Neural progenitor cell (in vitro differentiated cells): ENCODE data around the gene PLCB1. TPM values are rescaled to one million over a fixed set of nuclear protein-coding genes. Genes with fewer than 3 reads are reported as not detected.
"Not testable (repeated sequence)": the region's sequence is repeated elsewhere in the genome, so short reads cannot be mapped to it uniquely, and the experiment has no call there.

ENCODE experiments used
- DNase-seq: peaks from one replicate; pipeline ENCODE4 v3.0.0-alpha.2; 2016; ENCODE audit warnings: low spot score
- H2AFZ ChIP-seq: fragments of 200-600 bp; sonication (generic); replicated peaks from 2 replicates; pipeline ENCODE4 v1.6.1; 2016; ENCODE audit warnings: antibody characterized with exemption
- H3F3A ChIP-seq: fragments of 200-600 bp; sonication (generic); 2 replicates; pipeline ENCODE4 v1.6.1; 2016; ENCODE audit warnings: antibody characterized with exemption, low read depth
- H3K27ac ChIP-seq: fragments of 200-600 bp; sonication (generic); 2 replicates; pipeline ENCODE4 v1.5.1; 2016; ENCODE audit warnings: mild to moderate bottlenecking
- H3K27me3 ChIP-seq: fragments of 200-600 bp; sonication (generic); 2 replicates; pipeline ENCODE4 v1.6.1; 2016; ENCODE audit warnings: mild to moderate bottlenecking, moderate library complexity
- H3K36me3 ChIP-seq: fragments of 200-600 bp; sonication (generic); 2 replicates; pipeline ENCODE4 v1.5.1; 2016
- H3K4me1 ChIP-seq: fragments of 200-600 bp; sonication (generic); 2 replicates; pipeline ENCODE4 v1.6.1; 2016; ENCODE audit warnings: mixed run types
- H3K4me2 ChIP-seq: fragments of 200-600 bp; sonication (generic); 2 replicates; pipeline ENCODE4 v1.6.1; 2016
- H3K4me3 ChIP-seq: fragments of 200-600 bp; sonication (generic); 2 replicates; pipeline ENCODE4 v1.5.1; 2016
- H3K79me2 ChIP-seq: fragments of 200-600 bp; sonication (generic); 2 replicates; pipeline ENCODE4 v1.6.1; 2016; ENCODE audit warnings: low read depth
- H3K9ac ChIP-seq: fragments of 200-600 bp; sonication (generic); 2 replicates; pipeline ENCODE4 v1.6.1; 2016
- H3K9me3 ChIP-seq: fragments of 200-600 bp; sonication (generic); 2 replicates; pipeline ENCODE4 v1.5.1; 2016; ENCODE audit warnings: low read depth
- H4K20me1 ChIP-seq: fragments of 200-600 bp; sonication (generic); 2 replicates; pipeline ENCODE4 v1.6.1; 2016; ENCODE audit warnings: low read depth
- H3K27ac Mint-ChIP-seq: 3 replicates; pipeline ENCODE4 v1.8.0; 2021; ENCODE audit warnings: mixed read lengths
- H3K27me3 Mint-ChIP-seq: 2 replicates; pipeline ENCODE4 v1.8.0; 2022; ENCODE audit warnings: low read depth, mild to moderate bottlenecking, inconsistent platforms, moderate library complexity, mixed read lengths; ENCODE audit not compliant: insufficient read depth
- H3K36me3 Mint-ChIP-seq: 3 replicates; pipeline ENCODE4 v1.8.0; 2021; ENCODE audit warnings: mixed read lengths
- H3K4me1 Mint-ChIP-seq: 3 replicates; pipeline ENCODE4 v1.8.0; 2021; ENCODE audit warnings: mixed read lengths
- H3K4me3 Mint-ChIP-seq: 3 replicates; pipeline ENCODE4 v1.8.0; 2021; ENCODE audit warnings: mild to moderate bottlenecking, moderate library complexity, mixed read lengths
- H3K9me3 Mint-ChIP-seq: 3 replicates; pipeline ENCODE4 v1.8.0; 2020; ENCODE audit warnings: mixed read lengths
- EZH2 ChIP-seq: fragments of 200-600 bp; sonication (generic); IDR thresholded peaks from 2 replicates; pipeline ENCODE4 v1.6.1; 2017; ENCODE audit warnings: antibody characterized with exemption, mild to moderate bottlenecking, moderate library complexity
- EZH2phosphoT487 ChIP-seq: fragments of 200-600 bp; sonication (generic); IDR thresholded peaks from 2 replicates; pipeline ENCODE4 v1.6.1; 2017; ENCODE audit warnings: antibody characterized with exemption
- total RNA-seq: library from RNA; depleted of rRNA; stranded (reverse); fragments of >200 nt; gene quantifications from 2 replicates; pipeline ENCODE4 v1.2.3, GENCODE V29; 2015; ENCODE audit warnings: low replicate concordance
- TF ChIP-seq, protein P1 (sequence below): fragments of 200-600 bp; sonication (generic); IDR thresholded peaks from 2 replicates; pipeline ENCODE4 v1.5.1; 2017; ENCODE audit warnings: antibody characterized with exemption, mild to moderate bottlenecking

Gene PLCB1
- total RNA-seq, 1 donor from 2014 or later, result 30.2 TPM

GRCh38 chr20:8097307-8097706 lies 34.8 kb upstream of the PLCB1 start:
- no peak overlapping the region for H3K27ac Mint-ChIP-seq

GRCh38 chr20:8104252-8104651 lies 27.8 kb upstream of the PLCB1 start:
- no peak for DNase-seq
- Mint-ChIP-seq H3K4me1 (no peaks in the 10 kb centered on the region), H3K36me3 (no peaks in the 10 kb centered on the region), H3K9me3 (peaks cover 30% of the 10 kb centered on the region), H3K27ac (no peak overlapping the region), H3K27me3 (no peaks in the 10 kb centered on the region), H3K4me3 (no peak overlapping the region)
- Histone ChIP-seq H3K4me1 (no peaks in the 10 kb centered on the region), H4K20me1 (no peaks in the 10 kb centered on the region), H3K36me3 (no peaks in the 10 kb centered on the region), H3K27me3 (no peaks in the 10 kb centered on the region), H3K4me3 (no peak overlapping the region), H3F3A (no peaks in the 10 kb centered on the region), H3K27ac (no peak overlapping the region), H3K79me2 (no peaks in the 10 kb centered on the region), H3K9ac (no peak overlapping the region), H3K4me2 (no peak overlapping the region), H3K9me3 (peaks cover 8% of the 10 kb centered on the region), H2AFZ (no peak overlapping the region)
- TF ChIP-seq, protein P1, sequence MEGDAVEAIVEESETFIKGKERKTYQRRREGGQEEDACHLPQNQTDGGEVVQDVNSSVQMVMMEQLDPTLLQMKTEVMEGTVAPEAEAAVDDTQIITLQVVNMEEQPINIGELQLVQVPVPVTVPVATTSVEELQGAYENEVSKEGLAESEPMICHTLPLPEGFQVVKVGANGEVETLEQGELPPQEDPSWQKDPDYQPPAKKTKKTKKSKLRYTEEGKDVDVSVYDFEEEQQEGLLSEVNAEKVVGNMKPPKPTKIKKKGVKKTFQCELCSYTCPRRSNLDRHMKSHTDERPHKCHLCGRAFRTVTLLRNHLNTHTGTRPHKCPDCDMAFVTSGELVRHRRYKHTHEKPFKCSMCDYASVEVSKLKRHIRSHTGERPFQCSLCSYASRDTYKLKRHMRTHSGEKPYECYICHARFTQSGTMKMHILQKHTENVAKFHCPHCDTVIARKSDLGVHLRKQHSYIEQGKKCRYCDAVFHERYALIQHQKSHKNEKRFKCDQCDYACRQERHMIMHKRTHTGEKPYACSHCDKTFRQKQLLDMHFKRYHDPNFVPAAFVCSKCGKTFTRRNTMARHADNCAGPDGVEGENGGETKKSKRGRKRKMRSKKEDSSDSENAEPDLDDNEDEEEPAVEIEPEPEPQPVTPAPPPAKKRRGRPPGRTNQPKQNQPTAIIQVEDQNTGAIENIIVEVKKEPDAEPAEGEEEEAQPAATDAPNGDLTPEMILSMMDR, result no peak
- no peak for TF ChIP-seq EZH2phosphoT487
- TF ChIP-seq EZH2, result no peak

More at GRCh38 chr20:8097307-8097706, 34.8 kb upstream of the PLCB1 start:
- H3K36me3 Mint-ChIP-seq, result no peaks in the 10 kb centered on the region
- Histone ChIP-seq H4K20me1 (no peaks in the 10 kb centered on the region), H3K9ac (no peak overlapping the region), H3K4me2 (no peak overlapping the region), H3K27ac (no peak overlapping the region), H3K4me1 (no peaks in the 10 kb centered on the region), H3K27me3 (no peaks in the 10 kb centered on the region), H3K9me3 (no peaks in the 10 kb centered on the region), H3K4me3 (no peak overlapping the region), H3F3A (no peaks in the 10 kb centered on the region), H2AFZ (no peak overlapping the region), H3K79me2 (no peaks in the 10 kb centered on the region), H3K36me3 (no peaks in the 10 kb centered on the region)
- H3K4me1 Mint-ChIP-seq, result peaks cover 2% of the 10 kb centered on the region
- H3K4me3 Mint-ChIP-seq, result no peak overlapping the region
- DNase-seq, result no peak
- no peaks in the 10 kb centered on the region for H3K27me3 Mint-ChIP-seq
- no peaks in the 10 kb centered on the region for H3K9me3 Mint-ChIP-seq
- TF ChIP-seq, protein P1, result no peak
- no peak for TF ChIP-seq EZH2
- no peak for TF ChIP-seq EZH2phosphoT487

GRCh38 chr20:8114612-8115011 lies 17.5 kb upstream of the PLCB1 start:
- H3K27me3 Mint-ChIP-seq, H3K9me3 Mint-ChIP-seq, H3K4me1 ChIP-seq, H3K36me3 Mint-ChIP-seq, H3K4me1 Mint-ChIP-seq, H3K27ac Mint-ChIP-seq, H3K36me3 ChIP-seq, H2AFZ ChIP-seq, H3K27me3 ChIP-seq, H3K4me3 Mint-ChIP-seq, DNase-seq, H3K79me2 ChIP-seq, H4K20me1 ChIP-seq, H3F3A ChIP-seq, H3K4me3 ChIP-seq, H3K9ac ChIP-seq, H3K4me2 ChIP-seq, H3K9me3 ChIP-seq, H3K27ac ChIP-seq: not testable (repeated sequence)

GRCh38 chr20:8115436-8115835 lies 16.6 kb upstream of the PLCB1 start:
- H3K27me3 Mint-ChIP-seq, result no peaks in the 10 kb centered on the region
- Histone ChIP-seq H2AFZ (no peak overlapping the region), H3K79me2 (no peaks in the 10 kb centered on the region), H3K4me3 (no peak overlapping the region), H3K9ac (no peak overlapping the region), H3K4me2 (no peak overlapping the region), H3K36me3 (no peaks in the 10 kb centered on the region), H3K27ac (no peak overlapping the region), H4K20me1 (no peaks in the 10 kb centered on the region), H3F3A (no peaks in the 10 kb centered on the region), H3K27me3 (no peaks in the 10 kb centered on the region), H3K9me3 (no peaks in the 10 kb centered on the region), H3K4me1 (no peaks in the 10 kb centered on the region)
- H3K36me3 Mint-ChIP-seq, result no peaks in the 10 kb centered on the region
- no peak overlapping the region for H3K27ac Mint-ChIP-seq
- H3K4me1 Mint-ChIP-seq, result peaks cover 3% of the 10 kb centered on the region
- peaks cover 3% of the 10 kb centered on the region for H3K9me3 Mint-ChIP-seq
- TF ChIP-seq EZH2, result no peak
- TF ChIP-seq, protein P1, result no peak
- no peak for TF ChIP-seq EZH2phosphoT487
- DNase-seq, result no peak
- H3K4me3 Mint-ChIP-seq, result no peak overlapping the region
